HG03520 (cell line): Measurements from ENCODE around the gene BPIFB3.

Source experiments
- ATAC-seq: cut with Tn5 transposase; IDR thresholded peaks from one replicate; pipeline ENCODE4 v1.9.1; 2021; ENCODE audit warnings: mild to moderate bottlenecking, moderate library complexity; ENCODE audit not compliant: unreplicated experiment

The BPIFB3 gene, protein sequence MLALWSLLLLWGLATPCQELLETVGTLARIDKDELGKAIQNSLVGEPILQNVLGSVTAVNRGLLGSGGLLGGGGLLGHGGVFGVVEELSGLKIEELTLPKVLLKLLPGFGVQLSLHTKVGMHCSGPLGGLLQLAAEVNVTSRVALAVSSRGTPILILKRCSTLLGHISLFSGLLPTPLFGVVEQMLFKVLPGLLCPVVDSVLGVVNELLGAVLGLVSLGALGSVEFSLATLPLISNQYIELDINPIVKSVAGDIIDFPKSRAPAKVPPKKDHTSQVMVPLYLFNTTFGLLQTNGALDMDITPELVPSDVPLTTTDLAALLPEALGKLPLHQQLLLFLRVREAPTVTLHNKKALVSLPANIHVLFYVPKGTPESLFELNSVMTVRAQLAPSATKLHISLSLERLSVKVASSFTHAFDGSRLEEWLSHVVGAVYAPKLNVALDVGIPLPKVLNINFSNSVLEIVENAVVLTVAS

DNA sequence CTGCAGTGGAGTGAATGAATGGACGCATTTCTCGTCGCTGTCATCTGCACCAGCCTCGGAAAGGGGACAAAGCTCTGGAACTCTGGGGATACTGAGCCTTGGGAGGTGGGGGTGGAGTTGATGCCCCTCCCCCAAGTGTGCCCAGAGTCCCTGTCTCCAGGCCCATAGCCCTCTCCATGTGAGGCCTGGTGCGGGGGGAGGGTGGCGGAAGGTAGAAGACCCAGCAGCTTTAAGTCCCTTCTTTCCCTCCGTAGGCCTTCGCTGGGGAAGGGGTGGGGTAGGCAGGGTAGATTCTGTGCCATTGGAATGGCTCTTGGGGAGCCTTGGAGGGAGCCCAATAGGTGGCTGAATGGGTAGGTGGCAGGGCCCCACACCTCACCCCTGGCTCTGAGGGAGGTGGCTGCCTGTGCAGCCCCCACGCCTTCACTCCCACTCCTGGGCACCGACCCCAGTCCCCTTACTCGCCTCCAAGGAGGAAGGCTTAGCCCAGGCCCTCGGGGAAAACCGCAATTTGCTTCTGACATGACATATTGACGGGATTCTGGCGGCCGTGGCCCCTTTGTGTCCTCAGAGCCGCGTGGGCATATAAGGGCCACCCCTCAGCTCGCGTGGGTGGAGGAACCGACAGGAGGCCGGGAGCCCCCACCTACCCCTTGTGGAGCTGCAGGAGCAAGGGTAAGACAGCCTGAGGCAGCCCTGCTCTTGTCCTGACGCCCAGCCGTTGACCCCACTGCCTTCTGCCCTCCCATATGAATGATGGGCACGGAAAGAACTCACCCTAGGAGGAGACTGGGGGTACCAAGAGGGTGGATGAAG is at the start of gene BPIFB3:
Gene BPIFB3 (plus strand): TSS at position 613 of the 816 bp plus-strand sequence. CDS start 1,533 bp downstream, outside the sequence.
- ATAC-seq: no peak

- no peak for ATAC-seq
These were observed 49.5 kb upstream of the BPIFB3 start, which contains the start of gene SUN5 for GRCh38 chr20:33004141-33004751. Gene SUN5, minus strand, starts transcription at chr20:33004433. Its CDS starts 93 bp downstream, at chr20:33004340.

GRCh38 chr20:33005132-33005566 is 48.6 kb upstream of the BPIFB3 start:
- ATAC-seq: no peak

DNA sequence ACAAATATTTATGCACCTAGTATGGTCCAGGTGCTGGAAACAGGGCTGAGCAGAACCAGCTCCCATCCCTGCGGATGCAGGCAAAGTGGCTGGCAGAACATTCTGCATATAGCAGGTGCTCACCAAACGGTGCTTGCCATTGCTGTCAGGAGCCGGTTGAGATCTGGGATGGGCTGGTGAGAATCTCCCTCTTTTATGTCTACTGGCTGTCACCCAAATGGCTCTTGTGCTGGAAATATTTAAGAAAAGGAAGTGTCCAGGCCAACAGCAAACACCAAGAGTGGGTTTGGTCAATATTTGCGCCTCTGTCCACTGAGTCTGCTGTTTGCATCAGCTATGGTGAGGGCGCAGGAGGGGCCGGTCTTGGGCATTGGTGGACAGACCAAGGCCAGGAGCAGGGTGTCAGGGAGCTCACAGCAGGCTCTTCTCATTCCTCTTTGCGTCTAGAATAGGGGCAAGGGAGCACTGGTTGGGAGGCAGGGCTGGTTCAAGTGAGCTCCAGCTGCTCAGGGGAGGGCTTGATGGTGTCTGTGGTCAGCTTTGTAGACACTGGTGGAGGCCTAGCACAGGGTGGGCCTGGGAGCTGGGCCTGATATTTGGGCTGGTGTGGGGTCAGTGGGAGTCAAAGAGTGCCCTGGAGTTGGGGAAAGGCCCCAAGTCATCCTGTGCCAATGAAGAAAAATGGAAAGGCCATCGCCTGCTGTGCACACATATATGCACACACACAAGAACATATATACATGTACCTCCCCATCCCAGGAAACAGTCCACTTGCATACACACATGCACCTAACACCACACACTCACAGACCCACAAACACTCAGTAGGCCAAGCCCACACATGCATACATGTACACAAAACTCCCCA is 47.6 kb upstream of the BPIFB3 start:
- ATAC-seq: no peak

GRCh38 chr20:33006776-33007375 is 46.8 kb upstream of the BPIFB3 start:
- ATAC-seq: no peak

DNA sequence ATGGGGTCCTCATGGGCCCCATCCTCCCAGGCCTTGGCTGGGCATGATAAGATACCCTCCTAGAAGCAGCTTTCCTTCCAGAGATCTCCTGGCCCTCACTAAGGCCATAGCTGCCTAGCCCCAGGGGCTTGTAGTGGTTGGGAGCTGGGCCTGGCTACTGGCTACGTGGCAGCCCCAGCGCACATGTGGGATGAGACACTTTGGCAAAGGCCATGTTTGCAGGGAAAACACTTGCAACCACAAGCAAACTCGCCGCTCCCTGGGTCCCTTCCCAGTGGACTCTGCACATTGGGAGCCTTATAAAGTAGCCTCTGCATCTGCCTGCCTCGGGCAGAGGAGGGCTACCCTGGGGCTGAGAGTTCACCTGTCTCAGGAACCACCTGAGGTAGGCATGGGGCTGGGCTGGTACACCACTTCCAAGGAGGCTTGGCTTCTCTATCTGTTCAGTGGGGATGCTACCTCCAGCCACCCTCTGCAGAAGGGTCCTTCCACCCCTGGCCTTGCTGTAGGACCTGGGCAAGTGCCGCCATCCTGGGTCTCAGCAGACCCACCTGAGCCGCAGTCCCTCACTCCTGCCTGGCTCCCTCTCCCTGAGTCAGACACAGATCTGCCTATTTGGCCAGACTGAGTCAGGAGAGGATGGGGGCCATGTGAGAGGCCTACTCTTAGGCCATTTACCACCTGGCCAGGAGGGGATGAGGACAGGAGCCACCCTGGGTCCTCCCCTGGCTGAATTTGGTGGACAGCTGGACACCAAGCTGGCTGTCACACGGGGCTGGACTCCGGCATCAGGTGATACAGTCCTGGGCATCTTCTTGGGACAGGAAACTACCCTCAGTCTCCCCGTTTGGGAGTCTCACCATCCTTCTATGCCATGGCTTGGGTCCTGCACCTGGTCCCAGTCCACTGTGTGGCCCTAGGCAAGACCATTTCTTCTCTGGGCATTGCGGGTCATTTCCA is 46.0 kb upstream of the BPIFB3 start, which contains the start of gene BPIFB2:
Gene BPIFB2 (plus strand): TSS at position 329 of the 960 bp plus-strand sequence. CDS start 871 bp downstream, outside the sequence.
- ATAC-seq: no peak

DNA sequence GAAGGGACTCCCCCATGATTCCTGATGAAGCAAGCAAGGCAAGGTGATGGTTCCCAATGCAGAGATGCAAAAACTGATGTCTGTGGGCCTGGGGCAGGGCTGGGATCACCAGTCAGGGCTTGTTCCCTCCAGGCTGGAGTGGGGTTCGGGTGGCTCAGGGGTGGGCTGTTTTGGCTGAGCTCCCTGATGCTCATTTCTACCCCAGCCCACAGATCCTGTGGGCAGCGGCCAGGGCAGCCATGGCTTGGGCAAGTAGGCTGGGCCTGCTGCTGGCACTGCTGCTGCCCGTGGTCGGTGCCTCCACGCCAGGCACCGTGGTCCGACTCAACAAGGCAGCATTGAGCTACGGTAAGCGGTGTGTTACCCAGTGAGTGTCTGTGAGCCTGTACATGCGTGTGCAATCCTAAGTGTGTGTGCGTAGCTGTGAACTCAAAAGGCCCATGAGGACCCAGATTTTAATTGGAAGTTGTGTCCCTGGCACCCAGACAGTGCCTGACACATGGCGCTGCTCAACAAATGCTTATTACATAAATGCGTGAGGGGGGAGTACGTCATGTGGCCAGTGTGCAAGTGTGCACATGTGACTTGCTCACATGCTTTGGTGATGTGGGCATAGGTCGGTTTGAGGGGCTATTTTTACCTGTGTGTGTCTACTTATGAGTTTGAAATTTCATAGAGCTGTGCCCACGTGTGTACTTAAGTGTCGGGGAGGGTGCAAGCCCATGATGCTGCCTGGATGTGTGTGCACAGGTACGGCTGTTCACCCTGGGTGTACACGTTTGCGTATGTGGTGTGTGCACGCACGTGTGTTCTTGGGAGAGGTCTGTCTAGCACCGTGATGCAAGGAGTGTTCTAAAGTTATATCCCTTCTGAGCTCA is 45.1 kb upstream of the BPIFB3 start:
- no peak for ATAC-seq

DNA sequence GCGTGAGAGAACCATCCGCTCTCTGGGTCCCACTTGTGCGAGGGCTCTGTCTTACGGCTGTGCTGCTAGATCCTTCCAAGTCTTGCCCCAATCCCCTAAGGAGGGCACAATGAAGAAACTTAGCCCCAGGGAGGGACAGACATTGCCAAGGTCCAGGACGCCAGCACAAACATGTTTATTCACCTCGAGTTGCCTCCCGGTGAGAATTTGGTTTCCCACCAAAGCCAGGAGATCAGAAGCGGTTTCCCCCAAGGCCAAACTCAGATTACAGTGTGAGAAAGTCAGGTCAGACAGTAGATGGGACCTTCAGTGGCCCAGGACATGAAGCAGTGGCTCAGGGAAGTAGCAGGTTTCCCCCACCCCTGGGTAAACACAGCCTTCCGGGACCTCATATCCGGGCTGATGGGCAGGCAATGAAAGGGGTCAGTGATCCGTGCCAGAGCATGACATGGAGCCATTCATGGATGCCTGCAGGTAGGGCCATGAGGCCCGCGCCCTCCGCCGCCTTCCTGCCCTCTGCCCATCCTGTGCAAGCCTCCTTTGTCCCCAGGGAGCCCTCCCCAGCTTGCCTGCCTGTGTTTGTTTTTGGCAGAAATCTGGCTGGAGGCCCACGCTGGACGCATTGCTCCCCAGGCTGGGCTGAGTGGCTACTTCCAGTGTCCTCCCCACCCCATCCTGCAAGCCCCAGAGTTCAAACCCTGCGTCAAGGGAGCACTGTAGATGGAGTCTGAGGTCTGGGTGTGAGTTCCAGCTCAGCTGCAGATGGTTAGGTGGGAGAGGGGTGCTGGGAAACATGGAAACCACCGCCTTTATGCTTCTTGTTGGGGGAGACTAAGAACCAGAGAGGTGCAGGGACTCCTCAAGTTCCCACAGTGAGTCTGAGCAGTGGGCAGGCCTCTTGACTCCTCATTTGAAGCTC is 44.2 kb upstream of the BPIFB3 start:
- ATAC-seq: no peak

GRCh38 chr20:33010133-33010504 is 43.6 kb upstream of the BPIFB3 start:
- ATAC-seq: no peak

DNA sequence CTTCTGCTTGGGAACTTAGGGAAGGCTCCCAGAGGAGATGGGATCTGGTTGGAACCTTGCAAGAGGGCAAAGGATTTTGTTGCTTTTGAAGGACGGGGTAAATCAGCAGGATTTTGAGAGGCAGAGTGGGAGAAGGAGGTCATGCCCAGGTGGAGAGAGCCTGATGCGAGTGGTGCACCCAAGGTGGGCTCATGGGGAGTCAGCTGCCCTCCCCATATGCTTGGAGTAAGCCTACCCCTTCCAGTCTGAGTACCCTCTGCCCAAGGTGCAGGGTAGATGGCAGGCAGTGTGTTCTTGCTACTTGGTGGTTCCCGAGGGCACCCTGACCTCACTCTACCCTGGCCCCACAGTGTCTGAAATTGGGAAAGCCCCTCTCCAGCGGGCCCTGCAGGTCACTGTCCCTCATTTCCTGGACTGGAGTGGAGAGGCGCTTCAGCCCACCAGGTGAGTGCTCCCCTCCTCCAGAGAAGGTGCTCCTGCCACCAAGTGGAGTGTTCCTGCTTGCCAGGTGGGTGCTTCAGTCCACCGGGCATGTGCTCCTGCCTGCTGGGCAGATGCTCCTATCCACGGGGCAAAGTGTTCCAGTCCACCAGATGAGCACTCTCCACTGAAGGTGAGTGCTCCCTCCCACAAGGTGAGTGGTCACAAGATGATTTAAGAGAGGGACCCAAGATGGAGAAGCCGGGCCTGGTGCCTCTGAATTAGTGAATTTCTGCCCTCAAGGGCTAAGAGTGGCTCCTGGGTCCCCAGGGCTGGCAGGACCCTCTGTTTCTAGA is 42.8 kb upstream of the BPIFB3 start:
- no peak for ATAC-seq

DNA sequence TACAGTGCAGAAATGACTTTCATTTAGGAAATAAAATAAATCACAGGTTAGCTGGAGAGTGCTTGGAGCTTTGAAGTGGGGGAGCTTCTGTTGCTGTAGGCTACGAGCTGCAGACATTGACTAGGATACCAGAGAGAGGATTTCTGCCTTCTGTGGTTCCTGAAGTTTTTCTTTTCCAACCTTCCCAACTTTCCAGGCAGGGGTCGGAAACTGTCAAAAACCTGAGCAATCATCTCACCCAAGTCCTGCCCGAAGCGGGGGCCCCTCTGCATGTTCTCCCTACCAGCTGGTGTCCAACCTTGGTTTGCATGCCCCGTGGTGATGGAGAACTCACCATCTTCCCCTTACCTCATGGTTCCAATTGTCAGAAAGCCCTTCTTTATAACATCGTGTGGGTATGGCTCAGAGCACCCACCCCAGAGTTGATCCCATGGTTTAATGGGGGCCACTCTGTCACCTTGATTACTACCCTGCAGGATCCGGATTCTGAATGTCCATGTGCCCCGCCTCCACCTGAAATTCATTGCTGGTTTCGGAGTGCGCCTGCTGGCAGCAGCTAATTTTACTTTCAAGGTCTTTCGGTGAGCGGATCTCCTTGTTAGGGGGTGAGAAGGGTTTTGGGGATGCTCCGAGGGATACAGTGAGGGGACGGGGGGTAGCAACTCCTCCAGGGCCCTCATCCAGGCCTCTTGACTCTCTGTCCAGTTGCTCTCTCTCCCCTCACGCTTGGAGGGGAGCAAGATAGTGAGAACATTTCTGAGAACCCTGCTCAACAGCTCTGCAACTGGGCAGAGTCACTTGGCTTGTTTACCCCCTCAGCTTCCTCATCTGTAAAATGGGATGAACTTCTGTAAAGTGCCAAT is 41.1 kb upstream of the BPIFB3 start:
- ATAC-seq: no peak

DNA sequence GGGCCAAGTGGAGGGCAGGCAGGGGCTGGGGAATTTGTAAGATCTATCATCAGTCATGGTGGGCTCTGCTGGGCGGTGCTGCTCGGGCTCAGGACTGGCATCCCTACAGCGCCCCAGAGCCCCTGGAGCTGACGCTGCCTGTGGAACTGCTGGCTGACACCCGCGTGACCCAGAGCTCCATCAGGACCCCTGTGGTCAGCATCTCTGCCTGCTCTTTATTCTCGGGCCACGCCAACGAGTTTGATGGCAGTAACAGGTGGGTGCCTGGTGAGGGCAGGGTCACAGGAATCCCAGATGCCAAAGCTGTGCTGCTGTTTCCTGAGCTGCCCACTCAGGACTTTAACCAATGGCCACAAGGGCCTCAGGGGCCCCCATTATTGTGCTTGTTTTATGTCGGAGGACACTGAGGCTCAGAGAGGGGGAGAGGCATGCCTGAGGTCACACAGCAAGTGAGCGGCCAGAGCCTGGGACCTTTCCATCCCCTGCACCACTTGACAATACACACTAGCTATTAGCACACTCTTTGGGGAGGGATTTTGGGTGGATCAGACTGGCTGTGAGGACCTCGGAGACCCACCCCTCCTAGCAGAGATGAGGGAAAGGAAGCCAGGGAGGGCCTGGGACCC is 39.9 kb upstream of the BPIFB3 start:
- no peak for ATAC-seq

DNA sequence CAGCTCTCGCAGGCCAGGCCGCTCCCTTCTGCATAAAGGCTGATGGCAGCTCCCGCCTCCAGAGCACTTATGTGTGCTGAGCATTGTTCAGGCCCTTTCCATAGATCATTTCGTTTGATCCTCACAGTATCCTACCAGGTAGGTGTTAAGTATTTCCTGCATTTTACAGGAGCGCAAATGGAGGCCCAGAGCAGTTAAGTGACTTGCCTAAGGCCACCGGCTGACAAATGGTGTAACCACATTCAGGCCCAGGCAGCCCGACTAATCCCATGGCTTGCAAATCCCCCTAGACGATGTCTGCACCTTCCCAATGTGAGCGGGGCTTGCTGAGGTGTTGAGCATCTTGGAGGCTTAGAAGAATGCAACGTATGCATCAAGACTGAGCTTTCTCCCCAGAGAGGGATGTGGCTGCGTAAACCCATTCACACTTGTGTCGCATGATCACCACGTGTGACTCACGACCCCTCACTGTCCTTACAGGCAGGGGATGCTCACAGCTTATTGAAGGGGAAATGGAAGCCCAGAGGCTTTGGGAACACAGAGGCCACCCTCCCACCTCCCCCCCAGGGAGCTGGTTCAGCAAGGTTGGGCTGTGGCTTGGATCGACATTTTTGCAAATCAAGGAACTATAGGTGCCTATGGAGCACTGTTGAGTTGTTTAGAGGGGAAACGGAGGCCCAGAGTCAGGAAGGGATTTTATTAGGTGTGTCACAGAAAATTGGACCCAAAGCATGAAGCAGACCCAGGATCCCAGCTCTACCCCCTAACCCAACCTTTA is 39.2 kb upstream of the BPIFB3 start:
- ATAC-seq: no peak

GRCh38 chr20:33015114-33015484 is 38.6 kb upstream of the BPIFB3 start:
- ATAC-seq: no peak
